Left hindlimb (tissue), 1 donor: ENCODE data around the gene ACTR1A.
"Not testable (repeated sequence)": the region's sequence is repeated elsewhere in the genome, so short reads cannot be mapped to it uniquely, and the experiment has no call there.

Experiments used
- DNase-seq: peaks from one replicate; pipeline ENCODE4 v3.0.0-alpha.2; 2018

The ACTR1A gene

DNA sequence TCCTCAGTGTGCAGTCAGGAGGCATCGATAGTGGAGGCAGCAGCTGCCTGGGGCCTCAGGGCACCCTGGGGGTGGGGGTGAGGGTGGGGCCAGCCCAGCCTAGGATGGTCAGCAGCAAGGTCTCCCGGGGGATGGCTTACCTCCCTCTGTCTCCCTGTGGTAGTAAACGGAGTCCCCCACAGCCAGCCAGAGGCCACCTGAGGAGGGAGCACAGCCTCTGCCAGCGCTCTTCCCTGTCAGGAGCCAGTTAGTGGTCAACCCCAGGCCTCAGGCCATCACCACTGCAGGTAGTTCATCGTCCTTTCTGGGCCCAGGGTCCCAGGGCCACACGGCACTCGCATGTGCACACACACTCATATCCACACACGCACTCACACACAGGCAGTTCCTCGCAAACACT lies 22.1 kb downstream of the ACTR1A start:
- no peak for DNase-seq

DNA sequence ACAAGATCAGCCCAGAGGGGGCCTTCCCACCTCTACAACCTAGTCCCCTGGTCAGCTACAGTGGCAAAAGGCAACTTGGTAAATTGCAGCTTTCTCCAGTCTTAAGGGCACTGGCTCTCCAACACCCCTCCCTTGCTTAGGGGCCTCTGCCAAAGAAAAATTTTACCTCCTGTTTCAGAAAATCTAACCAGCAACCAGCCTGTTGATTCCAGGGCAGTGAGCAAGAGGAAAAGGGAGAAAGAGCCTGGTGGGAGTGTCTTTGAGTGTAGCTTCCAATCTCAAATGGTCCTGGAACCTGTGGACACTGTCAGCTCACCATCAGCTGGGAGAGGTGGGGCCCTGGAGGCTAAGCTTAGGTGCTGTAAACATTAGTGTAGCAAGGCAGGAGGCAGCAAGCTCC lies 22.9 kb downstream of the ACTR1A start:
- DNase-seq, result no peak

DNA sequence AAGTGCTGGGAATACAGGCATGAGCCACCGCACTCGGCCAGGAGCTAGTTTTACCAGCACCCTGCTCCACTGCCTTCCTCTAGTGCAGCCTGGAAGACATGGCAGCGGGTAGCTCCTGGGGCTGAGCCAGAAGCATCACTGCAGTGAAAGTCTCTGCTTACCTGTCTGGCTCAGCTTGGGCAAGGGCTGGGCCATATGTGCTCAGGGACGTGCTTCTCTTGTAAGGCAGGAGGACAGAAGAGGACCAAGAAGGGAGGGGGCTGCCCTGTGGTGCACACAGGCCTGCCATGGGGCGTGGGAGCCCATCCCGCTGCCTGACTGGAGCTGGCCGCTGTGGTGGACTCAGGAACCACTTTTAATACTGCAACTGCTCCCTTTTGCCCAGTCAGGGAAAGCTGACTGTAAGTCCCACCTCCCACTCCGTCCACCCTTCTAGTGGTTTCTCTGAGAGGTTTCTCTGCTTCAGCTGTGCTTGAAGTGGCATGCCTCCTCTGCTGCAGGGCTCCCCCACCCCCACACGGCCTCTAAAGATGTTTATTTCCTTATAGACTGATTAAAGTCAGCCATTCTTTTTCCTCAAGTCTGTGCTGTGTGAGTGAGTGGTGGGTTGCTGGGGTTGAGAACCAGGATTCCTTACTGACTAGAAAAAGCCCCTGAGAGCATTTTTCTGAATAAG lies 25.9 kb downstream of the ACTR1A start:
- no peak for DNase-seq

DNA sequence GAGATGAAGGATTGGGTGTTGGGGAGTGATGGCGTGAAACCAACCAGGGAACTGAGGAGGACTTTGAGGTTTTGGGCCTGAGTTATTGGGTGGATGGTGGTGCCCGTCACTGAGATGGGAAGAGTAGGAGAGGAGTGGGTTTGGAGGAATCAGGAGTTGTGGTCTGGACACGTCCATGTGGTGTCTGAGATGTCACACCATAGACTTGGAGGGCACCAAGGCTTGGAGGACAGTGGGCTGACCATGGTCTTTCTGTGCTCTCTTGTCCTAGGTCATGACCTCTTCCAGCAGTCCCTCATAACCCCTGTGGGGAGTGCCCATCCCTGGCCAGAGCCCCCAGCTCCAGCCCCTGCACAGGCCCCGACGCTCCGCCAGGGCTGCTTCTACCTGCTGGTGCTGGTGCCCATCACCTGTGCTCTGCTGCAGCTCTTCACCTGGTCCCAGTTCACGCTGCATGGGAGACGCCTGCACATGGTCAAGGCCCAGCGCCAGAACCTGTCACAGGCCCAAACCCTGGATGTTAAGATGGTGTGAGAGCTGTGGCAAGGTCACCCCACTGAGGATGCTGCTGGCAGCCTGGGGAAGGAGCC lies 27.0 kb downstream of the ACTR1A start:
- DNase-seq, result no peak

DNA sequence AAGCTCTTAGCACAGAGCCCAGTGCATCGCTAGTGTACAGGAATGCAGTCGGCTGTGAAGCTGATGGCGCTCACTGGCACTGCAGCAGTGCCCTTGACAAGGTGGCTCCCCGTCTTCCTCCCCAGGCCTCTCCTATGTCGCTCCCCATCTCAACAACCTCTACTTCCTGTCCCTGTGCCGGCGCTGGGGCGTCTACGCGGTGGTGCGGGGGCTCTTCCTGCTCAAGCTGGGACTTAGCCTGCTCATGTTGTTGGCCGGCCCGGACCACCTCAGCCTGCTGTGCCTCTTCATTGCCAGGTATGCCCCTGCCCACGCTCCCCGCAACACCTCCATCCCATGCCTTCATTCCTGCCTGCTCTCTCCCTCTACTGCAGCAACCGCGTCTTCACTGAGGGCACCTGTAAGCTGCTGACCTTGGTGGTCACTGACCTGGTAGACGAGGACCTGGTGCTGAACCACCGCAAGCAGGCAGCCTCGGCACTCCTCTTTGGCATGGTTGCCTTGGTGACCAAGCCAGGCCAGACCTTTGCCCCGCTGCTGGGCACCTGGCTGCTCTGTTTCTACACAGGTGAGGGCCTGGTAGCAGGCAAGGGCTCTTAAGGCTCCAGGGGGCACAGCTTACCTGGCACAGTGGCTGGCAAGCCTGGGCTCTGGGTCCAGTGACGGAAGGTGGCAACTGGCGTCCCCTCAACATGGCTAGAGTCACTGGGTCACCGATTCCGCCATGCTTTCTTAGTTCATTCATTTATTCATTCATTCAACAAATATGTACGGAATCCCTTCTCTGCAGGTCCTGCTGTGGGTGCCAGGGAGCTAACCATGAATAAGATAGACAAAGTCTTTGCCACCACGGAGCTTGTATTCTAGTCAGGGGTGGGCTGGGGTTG lies 28.8 kb downstream of the ACTR1A start:
- DNase-seq, result no peak

DNA sequence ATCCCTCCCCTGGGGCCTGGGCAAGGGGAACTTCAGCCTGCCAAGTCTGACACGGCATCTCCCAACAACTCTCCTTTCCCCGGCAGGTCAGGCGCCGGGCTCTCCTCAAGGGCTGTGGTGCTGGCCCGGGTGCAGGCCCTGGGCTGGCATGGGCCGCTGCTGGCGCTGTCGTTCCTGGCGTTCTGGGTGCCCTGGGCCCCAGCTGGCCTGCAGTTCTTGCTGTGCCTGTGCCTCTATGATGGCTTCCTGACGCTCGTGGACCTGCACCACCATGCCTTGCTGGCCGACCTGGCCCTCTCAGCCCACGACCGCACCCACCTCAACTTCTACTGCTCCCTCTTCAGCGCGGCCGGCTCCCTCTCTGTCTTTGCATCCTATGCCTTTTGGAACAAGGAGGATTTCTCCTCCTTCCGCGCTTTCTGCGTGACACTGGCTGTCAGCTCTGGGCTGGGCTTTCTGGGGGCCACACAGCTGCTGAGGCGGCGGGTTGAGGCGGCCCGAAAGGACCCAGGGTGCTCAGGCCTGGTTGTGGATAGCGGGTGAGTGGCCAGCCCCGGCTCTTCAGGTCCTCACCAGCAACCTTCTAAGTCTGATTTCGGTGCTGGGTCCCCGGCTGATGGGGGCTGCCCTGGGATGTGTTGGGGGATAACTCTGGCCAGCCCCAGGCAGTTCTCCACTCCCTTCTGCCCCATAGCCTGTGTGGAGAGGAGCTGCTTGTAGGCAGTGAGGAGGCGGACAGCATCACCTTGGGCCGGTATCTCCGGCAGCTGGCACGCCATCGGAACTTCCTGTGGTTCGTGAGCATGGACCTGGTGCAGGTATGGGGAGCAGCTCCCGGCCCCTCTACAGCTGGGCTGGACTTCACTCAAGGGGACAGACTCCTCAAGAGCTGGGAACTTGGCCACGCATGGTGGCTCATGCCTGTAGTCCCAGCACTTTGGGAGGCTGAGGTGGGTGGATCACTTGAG lies 31.6 kb downstream of the ACTR1A start:
- no peak for DNase-seq

DNA sequence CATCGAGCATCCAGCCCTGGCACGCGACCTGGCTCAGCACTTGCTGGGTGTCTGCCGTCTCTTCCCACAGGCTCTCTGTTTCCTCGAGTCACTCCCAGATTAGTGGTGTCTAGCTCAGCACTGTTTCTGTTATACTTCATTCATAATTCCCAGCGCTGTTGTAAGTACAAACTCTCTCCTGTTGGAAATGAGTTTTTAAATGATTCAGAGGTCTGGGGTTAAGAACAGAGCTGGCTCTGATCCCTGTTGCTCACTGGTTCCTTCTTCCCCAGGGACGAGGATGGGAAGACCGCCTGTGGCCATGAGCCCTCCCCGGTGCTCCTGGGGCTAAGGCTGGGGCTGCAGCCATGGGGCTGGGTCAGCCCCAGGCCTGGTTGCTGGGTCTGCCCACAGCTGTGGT lies 33.8 kb downstream of the ACTR1A start:
- DNase-seq, result no peak

DNA sequence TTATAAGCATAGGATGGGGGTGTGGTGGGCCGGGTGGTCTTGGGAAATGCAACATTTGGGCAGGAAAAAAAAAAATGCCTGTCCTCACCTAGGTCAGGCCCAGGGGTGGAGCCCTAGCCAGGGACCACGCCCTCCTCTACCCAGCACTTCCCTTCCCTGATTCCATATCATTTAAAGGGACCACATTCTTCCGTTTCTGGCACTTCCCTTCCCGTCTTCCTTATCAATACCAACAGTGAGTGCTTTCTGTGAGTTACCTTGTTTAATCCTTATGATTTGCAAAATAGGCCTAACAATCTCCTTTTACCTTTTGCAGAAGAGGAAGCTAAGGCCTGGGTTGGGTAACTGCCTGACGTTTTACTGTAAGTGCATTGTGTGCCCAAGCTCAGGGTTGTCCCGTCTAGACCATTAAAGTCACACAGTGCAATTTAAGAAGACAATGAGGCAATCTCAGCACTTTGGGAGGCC lies 34.5 kb downstream of the ACTR1A start:
- DNase-seq, result no peak

DNA sequence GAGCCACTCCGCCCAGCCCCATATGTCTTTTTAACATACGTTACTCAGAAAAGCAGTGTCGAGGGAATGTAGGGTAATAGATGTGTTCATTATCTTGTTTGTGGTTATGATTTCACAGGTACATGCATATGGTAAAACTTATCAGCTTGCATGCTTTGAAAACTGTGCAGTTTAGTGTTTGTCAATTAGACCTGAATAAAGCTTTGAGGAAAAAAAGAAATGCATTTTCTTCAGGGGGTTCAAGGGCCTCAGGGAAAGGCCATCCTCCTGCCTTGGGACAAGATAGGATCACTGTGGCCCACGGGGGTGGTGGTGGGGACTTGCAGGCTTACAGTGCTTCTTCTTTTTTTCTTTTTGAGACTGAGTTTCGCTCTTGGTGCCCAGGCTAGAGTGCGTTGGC lies 35.2 kb downstream of the ACTR1A start:
- DNase-seq, result no peak

DNA sequence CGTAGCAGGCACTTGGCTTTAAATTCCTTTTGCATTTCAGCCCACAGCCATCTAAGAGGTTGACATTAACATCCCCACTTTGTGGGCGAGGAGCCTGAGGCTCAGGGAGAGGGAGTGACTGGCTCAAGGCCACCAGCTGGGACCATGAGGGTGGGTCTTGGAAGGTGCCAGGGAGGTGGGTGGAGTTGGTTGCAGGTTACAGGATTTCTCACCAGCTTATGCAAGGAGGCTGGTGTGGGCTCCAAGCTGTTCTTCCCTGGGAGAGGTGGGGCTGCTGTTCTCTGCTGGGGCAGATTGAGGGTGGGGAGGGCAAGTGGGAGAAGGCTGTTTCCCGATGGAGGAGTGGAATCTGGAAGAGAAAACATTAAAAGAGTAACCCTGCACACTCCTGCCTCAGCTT lies 37.0 kb downstream of the ACTR1A start:
- no peak for DNase-seq

DNA sequence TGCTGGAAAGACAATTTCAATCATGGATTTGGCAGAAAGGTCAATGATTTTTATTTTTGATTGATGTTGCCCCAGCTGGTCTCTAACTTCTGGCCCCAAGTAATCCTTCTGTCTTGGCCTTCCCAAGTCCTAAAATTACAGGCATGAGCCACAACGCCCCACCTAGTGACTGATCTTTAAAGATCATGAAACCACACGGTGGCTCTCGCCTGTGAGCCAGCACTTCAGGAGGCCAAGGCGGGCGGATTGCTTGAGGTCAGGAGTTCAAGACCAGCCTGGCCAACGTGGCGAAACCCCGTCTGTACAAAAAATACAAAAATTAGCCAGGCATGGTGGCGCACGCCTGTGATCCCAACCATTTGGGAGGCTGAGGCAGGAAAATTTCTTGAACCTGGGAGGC lies 38.5 kb downstream of the ACTR1A start:
- DNase-seq, result no peak

DNA sequence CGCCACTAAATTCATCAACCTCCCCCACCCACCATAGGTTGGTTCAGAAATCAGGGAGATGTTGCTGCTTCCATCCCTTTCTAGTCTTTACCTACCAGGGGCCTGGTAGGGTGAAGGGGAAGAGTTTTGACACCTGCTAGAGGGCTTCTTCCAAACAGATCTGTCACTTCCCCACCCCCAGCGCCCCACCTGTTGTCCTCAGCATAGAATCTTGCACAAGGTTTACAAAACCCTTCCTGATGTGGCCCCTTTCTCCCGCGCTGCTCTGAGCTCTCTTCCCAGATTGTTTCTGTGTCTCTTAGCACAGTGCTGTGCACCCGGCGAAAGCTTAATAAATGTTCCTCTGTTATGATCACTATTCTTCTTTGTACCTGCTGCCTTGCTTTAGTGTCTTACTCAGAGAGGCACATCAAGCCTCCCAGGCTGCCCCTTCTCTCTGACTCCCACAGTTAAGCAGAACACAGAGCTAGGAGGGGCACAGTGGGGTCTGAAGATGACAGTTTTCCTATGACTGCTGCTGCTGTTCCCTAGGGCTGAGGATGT lies 39.9 kb downstream of the ACTR1A start:
- no peak for DNase-seq

DNA sequence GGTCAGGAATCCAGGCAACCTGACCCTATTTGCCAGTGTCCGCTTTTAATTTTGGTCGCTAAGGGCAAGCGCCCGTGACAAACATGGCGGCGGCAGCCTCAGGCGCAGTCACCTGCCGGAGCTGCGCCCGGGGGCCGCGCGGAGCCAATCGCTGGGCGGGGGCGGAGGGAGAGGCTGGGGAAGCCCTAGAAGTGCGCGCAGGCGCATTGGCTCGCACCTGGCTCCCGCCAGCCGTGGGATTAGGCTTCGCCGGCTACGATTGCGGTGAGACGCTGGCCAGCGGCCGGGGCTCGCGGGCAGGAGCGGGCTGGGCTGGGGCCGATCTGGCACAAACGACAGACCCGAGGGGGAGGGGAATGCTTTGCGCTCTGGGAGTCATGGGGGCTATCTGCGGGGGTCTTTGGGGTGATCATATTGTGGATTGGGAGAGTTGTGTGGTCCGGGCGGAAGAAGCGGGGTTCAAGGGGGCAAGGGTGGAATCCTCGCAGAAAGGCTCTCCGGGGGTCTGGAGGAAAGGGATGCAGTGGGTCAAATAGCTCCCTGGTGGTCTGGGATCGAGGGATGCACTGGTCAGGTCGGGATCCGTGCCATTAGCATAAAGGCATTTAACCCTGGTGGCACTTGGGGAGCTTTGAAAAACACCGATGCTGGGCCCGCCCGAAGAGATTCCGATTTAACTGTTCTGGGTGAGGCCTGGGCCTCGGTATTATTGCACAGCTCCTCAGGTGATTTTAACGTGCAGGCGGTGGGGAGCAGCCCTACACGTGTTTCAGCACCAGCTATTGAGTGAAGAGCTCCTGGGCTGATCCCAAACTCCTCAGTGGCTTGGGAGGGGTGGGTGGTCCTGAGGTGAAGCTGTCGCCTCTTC lies 41.1 kb downstream of the ACTR1A start:
- peak; percentile 87 for DNase-seq

DNA sequence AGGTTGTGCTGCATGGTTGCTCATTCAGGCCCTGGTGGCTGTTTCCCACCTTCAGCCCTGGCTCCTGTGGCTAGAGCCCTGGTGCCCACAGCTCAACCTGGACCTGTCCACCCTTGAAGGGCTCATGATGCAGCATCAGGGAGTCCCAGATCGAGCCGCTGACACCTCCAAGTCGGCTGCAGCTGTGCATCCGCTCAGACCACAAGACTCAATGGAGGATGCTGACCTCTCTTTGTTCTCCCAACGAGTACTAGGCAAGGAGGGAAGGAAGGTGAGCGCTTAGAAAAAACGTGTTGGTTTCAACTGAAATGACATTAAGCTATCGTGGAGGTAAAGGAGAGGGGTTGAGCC lies 41.7 kb downstream of the ACTR1A start:
- no peak for DNase-seq

DNA sequence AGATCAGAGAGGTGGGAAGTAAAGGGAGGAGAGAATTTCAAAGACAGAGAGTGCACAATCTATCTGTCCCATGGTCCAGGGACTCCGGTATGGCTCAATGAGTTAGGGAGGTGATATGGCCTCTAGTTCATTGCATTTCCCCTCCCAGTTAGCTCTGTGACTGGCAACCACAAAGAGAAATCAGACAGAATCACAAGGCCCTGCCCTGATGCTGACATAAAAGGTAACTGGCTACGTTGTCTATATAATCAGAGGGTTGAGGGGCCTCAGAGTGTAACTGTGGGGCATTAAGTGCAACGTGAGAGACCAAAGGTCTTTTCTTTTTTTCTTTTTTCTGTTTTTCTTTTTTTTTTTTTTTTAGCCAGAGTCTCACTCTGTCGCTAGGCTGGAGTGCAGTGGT lies 43.9 kb downstream of the ACTR1A start:
- no peak for DNase-seq

DNA sequence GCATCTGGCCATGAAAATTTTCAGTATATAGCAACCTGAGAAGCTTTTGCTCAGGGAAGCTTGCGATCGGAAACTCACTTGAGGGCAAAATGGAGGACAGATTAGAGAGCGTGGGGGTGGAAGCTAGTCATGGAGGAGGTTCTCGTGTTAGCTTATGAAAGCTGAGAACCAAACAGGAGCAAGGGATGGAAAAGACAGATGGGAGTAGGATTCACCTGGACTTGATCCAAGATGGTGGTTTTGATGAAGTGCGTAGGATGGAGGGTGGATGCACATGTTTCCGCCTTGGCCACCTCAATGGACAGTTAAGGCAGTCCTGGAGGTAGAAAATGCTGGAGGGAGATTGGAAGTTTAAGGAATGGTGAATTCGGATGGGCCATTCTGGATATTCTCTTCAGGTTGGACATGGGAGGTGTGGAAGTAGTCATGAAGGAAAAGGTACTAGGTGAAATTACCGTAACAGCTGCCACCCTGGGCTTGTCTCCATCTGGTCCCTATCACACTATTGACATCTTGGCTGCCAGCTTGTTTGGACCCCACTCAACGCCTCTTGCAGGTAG lies 44.8 kb downstream of the ACTR1A start:
- no peak for DNase-seq

DNA sequence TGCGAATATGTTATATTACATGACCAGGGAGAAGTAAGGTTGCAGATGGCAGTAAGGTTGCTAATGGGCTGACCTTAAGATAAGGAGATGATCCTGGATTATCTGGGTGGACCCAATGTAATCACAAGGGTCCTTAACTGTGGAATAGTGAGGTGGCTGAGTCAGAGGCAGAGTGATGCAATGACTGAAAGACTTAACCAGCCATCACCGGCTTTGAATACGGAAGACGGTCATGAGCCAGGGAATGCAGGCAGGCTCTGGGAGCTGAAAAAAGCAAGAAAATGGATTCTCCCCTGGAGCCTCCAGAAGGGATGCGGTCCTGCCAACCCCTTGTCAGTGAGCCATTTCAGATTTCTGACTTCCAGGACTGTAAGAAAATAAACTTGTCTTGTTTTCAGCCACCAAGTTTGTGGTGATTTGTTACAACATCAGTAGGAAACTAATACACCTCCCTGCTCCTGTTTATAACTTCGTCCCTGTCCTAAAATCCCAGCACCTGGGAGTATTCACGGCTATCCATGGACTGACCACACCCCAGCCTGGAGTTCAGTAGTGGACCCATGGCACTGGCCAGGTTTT lies 46.5 kb downstream of the ACTR1A start:
- DNase-seq, result no peak

DNA sequence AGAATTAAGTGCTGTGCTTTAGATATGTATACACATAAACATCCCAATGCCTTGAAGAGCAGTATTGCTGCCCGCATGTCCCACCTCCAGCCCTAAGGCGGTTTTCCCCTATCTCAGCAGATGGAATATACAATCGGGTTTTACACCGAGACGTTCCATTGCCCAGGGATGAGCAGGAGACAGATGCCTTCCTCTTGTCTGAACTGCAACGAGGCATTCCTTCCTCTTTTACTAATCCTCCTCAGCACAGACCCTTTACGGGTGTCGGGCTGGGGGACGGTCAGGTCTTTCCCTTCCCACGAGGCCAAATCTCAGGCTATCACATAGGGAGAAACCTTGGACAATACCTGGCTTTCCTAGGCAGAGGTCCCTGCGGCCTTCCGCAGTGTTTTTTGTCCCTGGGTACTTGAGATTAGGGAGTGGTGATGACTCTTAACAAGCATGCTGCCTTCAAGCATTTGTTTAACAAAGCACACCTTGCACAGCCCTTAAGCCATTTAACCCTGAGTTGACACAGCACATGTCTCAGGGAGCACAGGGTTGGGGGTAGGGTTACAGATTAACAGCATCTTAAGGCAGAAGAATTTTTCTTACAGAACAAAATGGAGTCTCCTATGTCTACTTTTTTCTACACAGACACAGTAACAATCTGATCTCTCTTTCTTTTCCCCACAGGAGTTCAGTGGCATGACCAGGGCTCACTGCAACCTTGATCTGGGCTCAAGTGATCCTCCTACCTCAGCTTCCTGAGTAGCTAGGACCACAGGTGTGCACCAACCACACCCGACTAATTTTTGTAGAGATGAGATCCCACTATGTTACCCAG lies 47.6 kb downstream of the ACTR1A start:
- DNase-seq, result not testable (repeated sequence)

DNA sequence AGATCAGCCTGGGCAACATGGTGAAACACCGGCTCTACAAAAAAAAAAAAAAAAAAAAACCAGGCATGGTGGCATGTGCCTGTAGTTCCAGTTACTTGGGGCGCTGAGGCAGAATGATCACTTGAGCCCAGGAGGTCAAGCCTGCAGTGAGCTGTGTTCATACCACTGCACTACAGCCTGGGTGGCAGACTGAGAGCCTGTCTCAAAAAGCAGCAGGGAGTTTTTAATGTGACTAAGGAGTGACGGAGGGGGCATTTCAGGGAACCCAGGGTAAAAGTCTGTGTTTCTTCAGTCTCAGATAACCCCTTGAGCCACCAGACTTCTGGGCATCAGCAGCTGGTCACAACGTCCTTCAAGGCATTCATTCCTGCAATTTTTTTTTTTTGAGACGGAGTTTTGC lies 49.0 kb downstream of the ACTR1A start:
- DNase-seq, result no peak
